Islet of Langerhans (tissue), 1 donor: ENCODE results near the gene RAPGEF5.

Experiments
- FAIRE-seq: peaks from one replicate; lab custom pipeline; 2011; peaks lifted over from hg19 to GRCh38; lab: Jason Lieb, UNC

RAPGEF5 gene

DNA sequence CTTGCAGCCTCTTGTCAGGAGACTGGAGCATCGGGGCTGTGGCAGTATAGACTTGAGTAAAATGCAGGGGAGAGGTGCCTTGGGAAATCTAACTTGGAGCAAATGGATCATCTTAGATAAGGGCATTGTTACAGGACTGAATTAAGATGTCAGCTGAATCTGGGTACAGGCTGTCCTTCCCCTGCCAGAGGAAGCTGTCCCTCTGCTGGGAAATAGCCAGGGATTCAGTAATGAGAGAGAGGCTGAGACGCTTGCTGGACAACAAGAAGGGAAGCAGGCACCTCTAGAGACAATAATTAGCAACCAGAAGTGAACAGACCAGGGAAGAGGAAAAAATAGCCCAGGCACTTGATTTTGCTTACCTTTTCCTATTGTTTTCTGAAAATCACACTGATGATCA is 20.7 kb upstream of the RAPGEF5 start:
- FAIRE-seq: no peak

GRCh38 chr7:22375359-22376048 is 18.6 kb upstream of the RAPGEF5 start:
- no peak for FAIRE-seq

GRCh38 chr7:22373911-22374310 is 17.0 kb upstream of the RAPGEF5 start:
- FAIRE-seq: no peak

DNA sequence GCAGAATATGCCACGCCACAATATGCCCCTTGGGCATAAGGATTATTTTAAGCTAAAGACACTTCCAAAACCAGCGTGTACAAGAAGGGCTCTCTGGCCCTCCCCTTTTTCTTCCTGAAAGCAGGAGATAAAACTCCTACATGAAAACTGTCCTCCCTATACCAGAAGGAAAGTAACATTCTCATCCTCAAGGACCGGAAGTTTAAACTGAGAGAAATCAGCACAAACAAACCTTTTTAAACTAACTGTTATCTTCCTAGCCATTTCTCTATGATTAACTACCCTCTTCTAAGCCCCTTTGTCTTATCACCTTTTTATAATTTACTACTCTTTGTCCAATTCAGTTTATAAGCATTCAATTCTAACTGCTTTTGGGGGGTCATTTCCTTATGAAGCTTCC is 16.4 kb upstream of the RAPGEF5 start:
- no peak for FAIRE-seq

GRCh38 chr7:22372863-22373262 is 15.9 kb upstream of the RAPGEF5 start:
- no peak for FAIRE-seq

- FAIRE-seq: no peak
These were observed 14.9 kb upstream of the RAPGEF5 start for GRCh38 chr7:22371878-22372277.

DNA sequence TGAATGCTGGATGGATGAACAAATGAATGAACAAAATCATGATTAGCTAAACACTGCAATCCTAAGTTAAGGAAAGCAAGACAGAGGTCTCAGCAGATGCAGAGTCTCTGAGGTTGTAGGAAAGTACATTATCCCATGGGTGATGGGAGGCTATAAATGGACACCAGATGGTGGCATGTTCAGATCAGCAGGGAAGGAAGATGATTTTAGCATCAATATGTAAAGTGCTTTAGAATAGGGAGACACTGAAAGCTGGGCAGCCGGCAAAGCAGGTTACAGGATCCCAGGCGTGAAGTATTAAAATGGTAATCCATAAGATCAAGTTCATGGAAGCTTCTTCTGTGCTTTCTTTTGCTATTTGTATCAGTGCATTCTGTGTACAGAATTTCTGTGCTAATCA is 7.9 kb upstream of the RAPGEF5 start:
- no peak for FAIRE-seq

GRCh38 chr7:22363756-22364422 is 6.9 kb upstream of the RAPGEF5 start:
- FAIRE-seq: no peak

DNA sequence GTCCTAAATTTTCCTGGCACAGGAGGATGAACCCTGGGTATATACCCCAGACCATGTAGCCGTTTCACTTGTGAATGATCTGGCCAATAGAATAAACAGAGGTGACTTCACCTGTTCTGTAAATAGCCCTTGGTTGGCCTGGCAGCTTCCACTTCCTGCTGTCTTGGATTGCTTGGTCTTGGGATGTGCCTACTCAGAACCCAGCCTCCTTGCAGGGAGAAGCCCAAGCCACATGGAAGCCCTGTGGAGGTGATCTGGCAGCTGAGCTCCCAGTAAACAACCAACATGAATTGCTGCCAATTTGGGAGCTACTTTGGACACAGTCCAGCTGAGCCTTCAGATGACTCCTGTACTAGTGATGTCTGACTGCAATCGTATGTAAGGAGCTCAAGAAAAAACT is 4.8 kb upstream of the RAPGEF5 start:
- no peak for FAIRE-seq

DNA sequence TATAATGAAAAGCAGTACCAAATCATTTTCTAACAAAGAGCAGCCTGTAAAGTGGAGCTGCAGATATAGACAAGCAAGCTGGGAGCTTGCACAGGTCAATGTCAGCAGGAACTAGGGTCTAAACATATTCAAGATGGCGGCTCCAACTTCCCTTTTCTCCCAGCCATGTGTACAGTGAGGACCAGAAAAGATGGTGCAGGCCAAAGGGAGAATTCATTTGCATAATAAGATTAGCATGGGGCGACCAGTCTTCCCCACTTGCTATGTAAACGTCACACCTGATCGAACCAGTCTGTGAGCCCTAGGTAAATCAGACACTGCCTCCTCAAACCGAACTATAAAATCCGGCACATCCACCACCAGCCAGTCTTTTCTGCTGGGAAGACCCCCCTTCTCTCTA is 4.4 kb upstream of the RAPGEF5 start:
- FAIRE-seq: no peak

GRCh38 chr7:22358820-22359697 is 2.1 kb upstream of the RAPGEF5 start:
- FAIRE-seq: no peak

- no peak for FAIRE-seq
These were observed 589 bp upstream of the RAPGEF5 start for GRCh38 chr7:22357311-22358175.

- no peak for FAIRE-seq
These were observed 803 bp downstream of the RAPGEF5 start for GRCh38 chr7:22356010-22356691.

- FAIRE-seq: no peak
These were observed 1.3 kb downstream of the RAPGEF5 start for GRCh38 chr7:22355620-22356009.

DNA sequence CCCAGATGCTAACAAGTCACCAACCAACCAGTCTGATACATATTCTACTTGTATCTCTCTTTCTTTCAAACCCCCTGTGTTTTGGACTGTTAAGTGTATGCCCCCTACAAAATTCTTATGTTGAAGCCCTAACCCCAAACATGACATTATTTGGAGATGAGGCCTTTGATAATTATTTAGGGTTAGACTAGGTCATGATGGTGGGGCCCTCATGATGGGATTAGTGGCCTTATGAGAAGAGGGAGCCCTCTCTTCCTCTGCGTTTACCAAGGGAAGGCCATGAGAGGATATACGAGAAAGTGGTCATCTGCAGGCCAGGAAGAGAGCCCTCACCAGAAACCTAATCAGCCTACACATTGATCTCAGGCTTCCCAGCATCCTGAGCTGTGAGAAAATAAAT is 2.5 kb downstream of the RAPGEF5 start:
- no peak for FAIRE-seq

GRCh38 chr7:22352887-22353286 is 4.1 kb downstream of the RAPGEF5 start:
- no peak for FAIRE-seq

GRCh38 chr7:22351878-22352277 is 5.1 kb downstream of the RAPGEF5 start:
- FAIRE-seq: no peak

DNA sequence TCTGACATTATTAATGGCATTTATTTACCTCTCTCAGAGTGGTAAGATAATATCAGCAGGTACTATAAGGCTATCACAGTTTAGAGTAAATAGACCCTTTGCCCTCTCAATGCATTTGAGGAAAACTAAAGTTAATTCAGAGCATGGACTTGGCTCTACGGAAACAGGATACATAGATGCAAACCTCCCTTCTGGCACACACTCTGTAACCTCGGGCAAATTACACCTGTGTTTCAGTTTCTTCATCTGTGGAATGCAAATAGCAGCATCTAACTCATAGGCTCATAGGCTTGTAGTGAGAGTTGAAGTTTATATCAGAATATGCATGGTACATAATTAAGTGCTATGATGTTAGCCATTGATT is 5.6 kb downstream of the RAPGEF5 start:
- no peak for FAIRE-seq

GRCh38 chr7:22350466-22351328 is 6.3 kb downstream of the RAPGEF5 start:
- FAIRE-seq: peak; percentile 5

- FAIRE-seq: no peak
These were observed 8.6 kb downstream of the RAPGEF5 start for GRCh38 chr7:22348379-22348778.
